ENCODE measurements around the gene FLYWCH1.
"Not testable (repeated sequence)": the region's sequence is repeated elsewhere in the genome, so short reads cannot be mapped to it uniquely, and the experiment has no call there.

FLYWCH1 gene

GRCh38 chr16:2925951-2926649, 14.4 kb downstream of the FLYWCH1 start:
- DNase-seq (ENCODE audit: low read depth in 2 of 2): no peak

GRCh38 chr16:2926650-2926999, 14.9 kb downstream of the FLYWCH1 start:
- DNase-seq (ENCODE audit: low read depth in 2 of 2): no peak

- peak; percentile 71 to 73 for DNase-seq (ENCODE audit: low read depth in 2 of 2)
These were observed 15.4 kb downstream of the FLYWCH1 start for GRCh38 chr16:2927010-2927646.

- DNase-seq (ENCODE audit: low read depth in 2 of 2): not testable (repeated sequence)
These were observed 16.4 kb downstream of the FLYWCH1 start for GRCh38 chr16:2928151-2928550.

- DNase-seq (ENCODE audit: low read depth in 2 of 2): no peak
These were observed 17.1 kb downstream of the FLYWCH1 start for GRCh38 chr16:2928796-2929195.

GRCh38 chr16:2929693-2930092, 18.0 kb downstream of the FLYWCH1 start:
- DNase-seq (ENCODE audit: low read depth in 2 of 2): no peak

- DNase-seq (ENCODE audit: low read depth in 2 of 2): no peak
These were observed 18.5 kb downstream of the FLYWCH1 start for GRCh38 chr16:2930236-2930635.

GRCh38 chr16:2931231-2931914, 19.6 kb downstream of the FLYWCH1 start:
- DNase-seq (ENCODE audit: low read depth in 2 of 2): not testable (repeated sequence)

- DNase-seq (ENCODE audit: low read depth in 2 of 2): no peak
These were observed 21.4 kb downstream of the FLYWCH1 start for GRCh38 chr16:2933136-2933535.

- no peak for DNase-seq (ENCODE audit: low read depth in 2 of 2)
These were observed 22.0 kb downstream of the FLYWCH1 start for GRCh38 chr16:2933701-2934100.

GRCh38 chr16:2934450-2934849, 22.7 kb downstream of the FLYWCH1 start:
- no peak for DNase-seq (ENCODE audit: low read depth in 2 of 2)

- no peak for DNase-seq (ENCODE audit: low read depth in 2 of 2)
These were observed 24.8 kb downstream of the FLYWCH1 start for GRCh38 chr16:2936436-2937011.

- no peak for DNase-seq (ENCODE audit: low read depth in 2 of 2)
These were observed 25.4 kb downstream of the FLYWCH1 start for GRCh38 chr16:2937170-2937569.

- no peak for DNase-seq (ENCODE audit: low read depth in 2 of 2)
These were observed 26.5 kb downstream of the FLYWCH1 start for GRCh38 chr16:2938206-2938605.

GRCh38 chr16:2939968-2940367, 28.2 kb downstream of the FLYWCH1 start:
- no peak for DNase-seq (ENCODE audit: low read depth in 2 of 2)

- no peak for DNase-seq (ENCODE audit: low read depth in 2 of 2)
These were observed 30.3 kb downstream of the FLYWCH1 start for GRCh38 chr16:2942045-2942444.

- DNase-seq (ENCODE audit: low read depth in 2 of 2): not testable (repeated sequence)
These were observed 32.0 kb downstream of the FLYWCH1 start for GRCh38 chr16:2943716-2944115.

GRCh38 chr16:2946649-2947048, 34.9 kb downstream of the FLYWCH1 start:
- DNase-seq (ENCODE audit: low read depth in 2 of 2): no peak

GRCh38 chr16:2948807-2949704, 37.3 kb downstream of the FLYWCH1 start:
- DNase-seq (ENCODE audit: low read depth in 2 of 2): no peak

GRCh38 chr16:2949705-2950352, 38.1 kb downstream of the FLYWCH1 start:
- DNase-seq (ENCODE audit: low read depth in 2 of 2): no peak

GRCh38 chr16:2950353-2950724, 38.6 kb downstream of the FLYWCH1 start:
- no peak for DNase-seq (ENCODE audit: low read depth in 2 of 2)

Measured in stimulated activated CD8-positive, alpha-beta memory T cell treated with anti-CD3 and anti-CD28 coated beads, Interleukin-2, amount 100 ng/mL, for 1 hour (primary cell).